Vagina (tissue), 2 donors: ENCODE data around the gene PRIM2.
A peak's percentile ranks its signal among the peaks of the same experiment; 100 is the strongest.

ENCODE experiments used
- CTCF ChIP-seq, 3 experiments: fragments of 450-650 bp in 2 of 3; fragments of 200-600 bp in 1 of 3; sonication (generic) in 1 of 3; IDR thresholded peaks; one replicate each; pipeline ENCODE4 v1.5.1; 2017 to 2019; ENCODE audit warnings: antibody characterized with exemption in 3 of 3, mild to moderate bottlenecking in 2 of 3, moderate library complexity in 2 of 3
- POLR2AphosphoS5 ChIP-seq, 2 donors: sonication (generic); formaldehyde crosslinking; IDR thresholded peaks; one replicate each; pipeline ENCODE4 v1.9.0; 2017; ENCODE audit warnings: antibody characterized with exemption in 2 of 2, mild to moderate bottlenecking in 2 of 2, low read depth in 1 of 2; ENCODE audit not compliant: insufficient read depth in 1 of 2

- TF ChIP-seq CTCF (IDR thresholded peaks at IDR 0.05) (no peak), POLR2AphosphoS5 (IDR thresholded peaks at IDR 0.05; ENCODE audit: insufficient read depth in 1 of 2, low read depth in 1 of 2) (peak in 1 of 2 donors; percentile 45)
Observed at GRCh38 chr6:57283911-57284455, 33.4 kb upstream of the PRIM2 start.
